Esophagus squamous epithelium (tissue), 5 donors: Measurements from ENCODE around the gene ASCL5. TPM values are rescaled to one million over a fixed set of nuclear protein-coding genes. Genes with fewer than 3 reads are reported as not detected.
A peak's percentile ranks its signal among the peaks of the same experiment; 100 is the strongest.

Source experiments
- DNase-seq: peaks from one replicate; lab custom pipeline; 2025; lab: John Stamatoyannopoulos, UW
- H3K27ac ChIP-seq, 4 donors: fragments of 200-600 bp; sonication (generic); one replicate each; pipeline ENCODE4 v1.5.1; 2016 to 2019; ENCODE audit warnings: mild to moderate bottlenecking in 1 of 4
- H3K27me3 ChIP-seq, 4 donors: fragments of 200-600 bp; sonication (generic); 1 replicate in 3 of 4; 2 replicates in 1 of 4; pipeline versions ENCODE4 v1.5.1 to v1.6.0; 2017 to 2021; ENCODE audit warnings: antibody characterized with exemption in 1 of 4
- H3K36me3 ChIP-seq, 3 donors: fragments of 200-600 bp; sonication (generic); one replicate each; pipeline ENCODE4 v1.5.1; 2016 to 2019
- H3K4me1 ChIP-seq, 3 donors: fragments of 200-600 bp; sonication (generic); one replicate each; pipeline ENCODE4 v1.5.1; 2017 to 2019
- H3K4me3 ChIP-seq, 4 donors: fragments of 200-600 bp; sonication (generic); 1 replicate in 3 of 4; 2 replicates in 1 of 4; pipeline ENCODE4 v1.5.1; 2016 to 2019; ENCODE audit warnings: mild to moderate bottlenecking in 2 of 4, moderate library complexity in 1 of 4
- H3K9me3 ChIP-seq, 3 donors: fragments of 200-600 bp; sonication (generic); one replicate each; pipeline ENCODE4 v1.5.1; 2016 to 2019
- POLR2A ChIP-seq, 4 donors: fragments of 450-650 bp; IDR thresholded peaks; one replicate each; pipeline ENCODE4 v1.6.1; 2017; ENCODE audit warnings: antibody characterized with exemption in 4 of 4, mild to moderate bottlenecking in 4 of 4, moderate library complexity in 3 of 4
- WGBS, 2 donors: methylation state at CpG; one replicate each; pipeline ENCODE4 v1.1.5; 2018; 5-methylcytosine and 5-hydroxymethylcytosine counted together
- intact Hi-C: fragments of 100-400 bp; cut with DNase I; formaldehyde crosslinking; loops from one replicate; pipeline ENCODE4 v1.15.0; 2022
- total RNA-seq, 4 donors: library from RNA; depleted of rRNA; stranded (reverse); fragments of >200 nt; gene quantifications; one replicate each; pipeline ENCODE4 v1.1.0, GENCODE V29; 2016
- TF ChIP-seq, protein P1 (sequence below), 6 experiments: fragments of 450-650 bp in 4 of 6; fragments of 200-600 bp in 2 of 6; sonication (generic) in 2 of 6; IDR thresholded peaks; one replicate each; pipeline ENCODE4 v1.5.1; 2016 to 2019; ENCODE audit warnings: antibody characterized with exemption in 6 of 6, mild to moderate bottlenecking in 4 of 6, moderate library complexity in 4 of 6
- donor health status: DM: yes; HTN: yes; CAD: no.

The ASCL5 gene
- total RNA-seq, 4 donors from 2014 or later, result not detected

DNA sequence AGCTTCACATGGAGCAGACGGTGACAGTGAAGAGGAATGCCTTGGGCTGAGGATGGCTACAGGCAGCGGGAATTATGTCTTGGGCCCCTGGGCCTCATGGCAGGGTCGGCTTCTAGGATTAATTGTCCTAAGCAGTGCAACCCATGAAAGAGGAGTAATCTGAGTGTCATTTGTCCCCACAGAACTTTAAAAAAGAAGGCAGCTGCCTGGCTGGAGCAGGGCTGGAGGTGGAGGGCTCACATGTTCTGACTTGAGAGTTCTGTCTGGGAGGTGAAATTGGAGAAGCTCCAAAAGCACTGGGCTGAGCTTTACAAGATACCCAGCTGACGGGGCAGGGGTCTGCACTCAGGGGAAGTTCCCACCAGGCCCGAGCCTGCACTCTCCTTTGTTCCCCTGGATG, 37.4 kb downstream of the ASCL5 start:
- Histone ChIP-seq H3K27ac (no peak overlapping the region), H3K27me3 (peaks cover 0 to 15% (median 0%) of the 10 kb centered on the region in 4 donors)
- 56 to 67% methylated on average over 5 of the region's 5 CpGs for WGBS, 2 donors

DNA sequence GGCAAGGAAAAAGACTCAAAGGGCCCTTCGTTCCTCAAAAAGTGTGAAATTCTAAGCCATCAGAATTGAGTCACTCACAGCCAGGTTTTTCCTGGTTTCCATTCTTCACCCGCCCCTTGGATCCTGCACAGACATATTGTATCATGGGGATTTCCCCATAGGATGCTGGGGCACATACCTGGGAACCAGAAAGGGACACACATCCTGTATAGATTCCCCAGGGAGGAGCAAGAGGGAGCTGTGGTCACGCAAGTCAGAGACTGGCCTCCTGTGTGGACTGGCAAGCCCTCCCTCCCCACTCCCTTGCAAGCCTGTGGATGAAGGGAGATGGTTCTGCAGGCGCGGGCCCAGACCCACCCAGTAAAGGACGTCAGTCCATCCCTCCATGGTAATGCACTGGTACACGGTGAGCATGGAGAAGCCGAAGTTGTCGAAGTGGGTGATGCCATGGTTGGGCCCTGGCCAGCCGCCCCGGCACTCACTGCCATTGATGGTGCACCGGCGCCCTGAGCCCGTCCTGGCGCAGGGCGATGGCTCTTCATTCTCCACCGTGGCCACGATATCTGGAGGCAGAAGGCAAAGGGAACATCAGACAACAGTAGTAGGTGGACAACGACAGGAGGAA, 38.0 kb downstream of the ASCL5 start:
- H3K4me1 ChIP-seq, result no peaks in the 10 kb centered on the region
- intact Hi-C loops, result no loop called here
- TF ChIP-seq, protein P1, sequence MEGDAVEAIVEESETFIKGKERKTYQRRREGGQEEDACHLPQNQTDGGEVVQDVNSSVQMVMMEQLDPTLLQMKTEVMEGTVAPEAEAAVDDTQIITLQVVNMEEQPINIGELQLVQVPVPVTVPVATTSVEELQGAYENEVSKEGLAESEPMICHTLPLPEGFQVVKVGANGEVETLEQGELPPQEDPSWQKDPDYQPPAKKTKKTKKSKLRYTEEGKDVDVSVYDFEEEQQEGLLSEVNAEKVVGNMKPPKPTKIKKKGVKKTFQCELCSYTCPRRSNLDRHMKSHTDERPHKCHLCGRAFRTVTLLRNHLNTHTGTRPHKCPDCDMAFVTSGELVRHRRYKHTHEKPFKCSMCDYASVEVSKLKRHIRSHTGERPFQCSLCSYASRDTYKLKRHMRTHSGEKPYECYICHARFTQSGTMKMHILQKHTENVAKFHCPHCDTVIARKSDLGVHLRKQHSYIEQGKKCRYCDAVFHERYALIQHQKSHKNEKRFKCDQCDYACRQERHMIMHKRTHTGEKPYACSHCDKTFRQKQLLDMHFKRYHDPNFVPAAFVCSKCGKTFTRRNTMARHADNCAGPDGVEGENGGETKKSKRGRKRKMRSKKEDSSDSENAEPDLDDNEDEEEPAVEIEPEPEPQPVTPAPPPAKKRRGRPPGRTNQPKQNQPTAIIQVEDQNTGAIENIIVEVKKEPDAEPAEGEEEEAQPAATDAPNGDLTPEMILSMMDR (IDR thresholded peaks at IDR 0.05), result no peak
- TF ChIP-seq POLR2A (IDR thresholded peaks at IDR 0.05), result no peak
- H3K4me3 ChIP-seq, result no peak overlapping the region
- DNase-seq, result no peak
- H3K36me3 ChIP-seq, result no peaks in the 10 kb centered on the region
- H3K27ac ChIP-seq, result no peak overlapping the region
- no peaks in the 10 kb centered on the region for H3K9me3 ChIP-seq
- H3K27me3 ChIP-seq, result peaks cover 0 to 19% (median 0%) of the 10 kb centered on the region in 4 donors
- 69 to 75% methylated on average over 15 to 16 of the region's 19 CpGs for WGBS, 2 donors

More for the DNA sequence above, 37.4 kb downstream of the ASCL5 start:
- H3K4me3 ChIP-seq, result no peak overlapping the region
- TF ChIP-seq POLR2A (IDR thresholded peaks at IDR 0.05), result no peak
- TF ChIP-seq, protein P1 (IDR thresholded peaks at IDR 0.05), result no peak
- H3K9me3 ChIP-seq, result no peaks in the 10 kb centered on the region
- intact Hi-C loops, result no loop called here
- DNase-seq, result no peak
- H3K36me3 ChIP-seq, result no peaks in the 10 kb centered on the region
- H3K4me1 ChIP-seq, result no peaks in the 10 kb centered on the region

DNA sequence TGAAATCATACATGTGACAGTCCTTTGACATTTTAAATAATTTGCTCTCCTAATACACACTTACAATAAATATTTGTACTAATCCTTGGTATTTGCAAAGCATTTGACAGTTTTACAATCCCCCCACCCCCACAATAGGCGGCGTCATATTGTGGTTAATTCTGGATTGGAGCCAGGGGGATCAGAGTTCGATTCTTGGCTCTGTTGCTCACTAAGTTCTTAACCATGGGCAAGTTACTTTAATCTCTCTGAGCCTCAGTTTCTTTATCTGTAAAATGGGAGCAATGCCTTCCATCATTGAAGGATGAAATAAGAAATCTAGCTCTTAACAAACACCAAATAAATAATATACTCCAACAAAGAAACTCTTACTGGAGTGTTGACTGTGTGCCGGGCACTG, 38.6 kb downstream of the ASCL5 start:
- no peak for TF ChIP-seq POLR2A (IDR thresholded peaks at IDR 0.05)
- TF ChIP-seq, protein P1 (IDR thresholded peaks at IDR 0.05), result no peak
- no peaks in the 10 kb centered on the region for H3K4me1 ChIP-seq
- no peak overlapping the region for H3K4me3 ChIP-seq
- no peaks in the 10 kb centered on the region for H3K36me3 ChIP-seq
- no peak for DNase-seq
- WGBS, 2 donors, result 38 to 40% methylated on average over 4 of the region's 4 CpGs
- intact Hi-C loops, result no loop called here
- no peak overlapping the region for H3K27ac ChIP-seq
- H3K9me3 ChIP-seq, result no peaks in the 10 kb centered on the region
- H3K27me3 ChIP-seq, result peaks cover 0 to 19% (median 0%) of the 10 kb centered on the region in 4 donors

DNA sequence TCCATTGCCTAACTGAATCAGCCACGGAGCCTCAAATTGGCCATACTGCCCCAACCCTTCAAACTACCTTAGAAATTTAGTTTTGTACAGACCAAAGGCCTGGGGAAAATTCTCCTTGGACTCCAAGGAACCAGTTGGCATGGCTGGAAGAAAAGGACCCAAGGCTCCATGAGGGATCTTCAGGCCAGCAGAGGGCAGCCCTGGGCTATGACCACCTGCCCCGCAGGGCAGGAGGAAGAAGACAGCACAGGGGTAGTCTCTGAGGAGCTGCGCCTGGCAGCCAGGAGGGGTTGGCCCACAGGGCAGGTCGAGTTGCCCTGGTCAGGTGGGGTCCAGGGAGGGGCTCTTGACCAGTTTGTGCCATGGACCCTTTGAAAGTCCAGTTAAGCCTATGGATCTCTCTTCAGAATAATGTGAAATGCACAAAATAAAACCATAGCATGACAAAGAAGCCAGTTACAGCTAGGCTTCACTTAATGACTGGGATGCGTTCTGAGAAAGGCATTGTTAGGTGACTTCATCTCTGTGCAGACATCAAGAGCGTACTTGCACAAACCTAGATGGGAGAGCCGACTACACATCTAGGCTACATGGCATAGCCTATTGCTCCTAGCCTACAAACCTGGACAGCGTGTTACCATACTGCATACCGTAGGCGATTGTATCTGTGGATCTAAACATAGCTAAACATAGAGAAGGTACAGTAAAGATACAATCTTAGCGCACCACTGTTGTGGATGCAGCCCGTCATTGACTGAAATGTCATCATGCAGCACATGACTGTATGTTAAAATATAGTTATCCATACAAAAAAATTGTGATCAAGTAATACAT, 40.9 kb downstream of the ASCL5 start:
- 71 to 80% methylated on average over 9 to 12 of the region's 12 CpGs for WGBS, 2 donors

More for the DNA sequence above, 40.9 kb downstream of the ASCL5 start:
- TF ChIP-seq POLR2A (IDR thresholded peaks at IDR 0.05), result no peak
- TF ChIP-seq, protein P1 (IDR thresholded peaks at IDR 0.05), result peak; percentile 23 to 61 (median 40)
- intact Hi-C loops, result no loop called here
- H3K36me3 ChIP-seq, result no peaks in the 10 kb centered on the region
- no peaks in the 10 kb centered on the region for H3K4me1 ChIP-seq
- H3K27ac ChIP-seq, result no peak overlapping the region
- H3K27me3 ChIP-seq, result peaks cover 0 to 27% (median 0%) of the 10 kb centered on the region in 4 donors
- no peaks in the 10 kb centered on the region for H3K9me3 ChIP-seq
- no peak for DNase-seq
- no peak overlapping the region for H3K4me3 ChIP-seq
